NT2/D1 (cell line): ENCODE data around the gene SLC8B1.

ENCODE experiments used
- DNase-seq: peaks from one replicate; pipeline ENCODE4 v3.0.0-alpha.2; 2011; ENCODE audit warnings: low read depth, low spot score
- H3K27me3 ChIP-seq: 2 replicates; pipeline ENCODE4 v1.6.0; 2011; ENCODE audit warnings: mild to moderate bottlenecking; ENCODE audit not compliant: insufficient read length, insufficient read depth
- H3K36me3 ChIP-seq: 2 replicates; pipeline ENCODE4 v1.6.1; 2011; ENCODE audit warnings: mild to moderate bottlenecking, low read length, mixed read lengths; ENCODE audit not compliant: insufficient read depth, insufficient read length
- H3K4me1 ChIP-seq: 2 replicates; pipeline ENCODE4 v1.5.1; 2011; ENCODE audit not compliant: insufficient read depth, insufficient read length
- H3K4me3 ChIP-seq: 2 replicates; pipeline ENCODE4 v1.5.1; 2011; ENCODE audit warnings: low read depth; ENCODE audit not compliant: insufficient read length
- H3K9ac ChIP-seq: 2 replicates; pipeline ENCODE4 v1.6.0; 2011; ENCODE audit warnings: low read depth; ENCODE audit not compliant: insufficient read length
- H3K9me3 ChIP-seq: 2 replicates; pipeline ENCODE4 v1.5.1; 2011; ENCODE audit warnings: mild to moderate bottlenecking, low read length; ENCODE audit not compliant: insufficient read depth
- SUZ12 ChIP-seq: IDR thresholded peaks from 2 replicates; pipeline ENCODE4 v1.6.1; 2011; ENCODE audit not compliant: insufficient read length, insufficient read depth; ENCODE audit errors: extremely low read depth
- YY1 ChIP-seq: IDR thresholded peaks from 2 replicates; pipeline ENCODE4 v1.6.1; 2011; ENCODE audit not compliant: insufficient read length, insufficient read depth
- ZNF274 ChIP-seq: IDR thresholded peaks from 2 replicates; pipeline ENCODE4 v1.6.1; 2011; ENCODE audit warnings: mild to moderate bottlenecking, low read depth, low read length

The SLC8B1 gene

GRCh38 chr12:113302886-113303640 lies 31.8 kb downstream of the SLC8B1 start:
- peaks cover 9% of the 10 kb centered on the region; the same call in 1 of the 2 replicates for H3K9me3 ChIP-seq
- no peaks in the 10 kb centered on the region for H3K27me3 ChIP-seq
- DNase-seq, result peak; percentile 51
- H3K9ac ChIP-seq, result no peak overlapping the region
- no peak for TF ChIP-seq ZNF274
- TF ChIP-seq SUZ12, result no peak
- TF ChIP-seq YY1, result no peak
- H3K36me3 ChIP-seq, result peaks cover 40% of the 10 kb centered on the region
- no peak overlapping the region for H3K4me3 ChIP-seq
- peaks cover 36% of the 10 kb centered on the region for H3K4me1 ChIP-seq

- Histone ChIP-seq H3K9ac (no peak overlapping the region), H3K9me3 (peaks cover 9% of the 10 kb centered on the region; the same call in 1 of the 2 replicates), H3K27me3 (no peaks in the 10 kb centered on the region), H3K4me1 (peaks cover 39% of the 10 kb centered on the region), H3K36me3 (peaks cover 42% of the 10 kb centered on the region), H3K4me3 (no peak overlapping the region)
- DNase-seq, result no peak
- no peak for TF ChIP-seq ZNF274
- TF ChIP-seq SUZ12, result no peak
- TF ChIP-seq YY1, result no peak
Observed at GRCh38 chr12:113302466-113302865, 32.4 kb downstream of the SLC8B1 start.

GRCh38 chr12:113301811-113302210 lies 33.1 kb downstream of the SLC8B1 start:
- DNase-seq, result no peak
- TF ChIP-seq ZNF274 (no peak), SUZ12 (no peak), YY1 (no peak)
- peaks cover 46% of the 10 kb centered on the region for H3K4me1 ChIP-seq
- peaks cover 9% of the 10 kb centered on the region; the same call in 1 of the 2 replicates for H3K9me3 ChIP-seq
- no peak overlapping the region for H3K4me3 ChIP-seq
- H3K27me3 ChIP-seq, result no peaks in the 10 kb centered on the region
- no peak overlapping the region for H3K9ac ChIP-seq
- H3K36me3 ChIP-seq, result peaks cover 44% of the 10 kb centered on the region

- peaks cover 9% of the 10 kb centered on the region; the same call in 1 of the 2 replicates for H3K9me3 ChIP-seq
- peak; percentile 73 for DNase-seq
- H3K4me3 ChIP-seq, result no peak overlapping the region
- H3K36me3 ChIP-seq, result peaks cover 48% of the 10 kb centered on the region
- no peak for TF ChIP-seq ZNF274
- TF ChIP-seq YY1, result no peak
- no peak for TF ChIP-seq SUZ12
- peaks cover 44% of the 10 kb centered on the region for H3K4me1 ChIP-seq
- peak overlapping the region; percentile 67 for H3K9ac ChIP-seq
- no peaks in the 10 kb centered on the region for H3K27me3 ChIP-seq
Observed at GRCh38 chr12:113299619-113300237, 35.2 kb downstream of the SLC8B1 start.

- Histone ChIP-seq H3K9ac (peak overlapping the region; percentile 67), H3K36me3 (peaks cover 55% of the 10 kb centered on the region), H3K27me3 (no peaks in the 10 kb centered on the region), H3K4me3 (no peak overlapping the region), H3K4me1 (peaks cover 43% of the 10 kb centered on the region), H3K9me3 (peaks cover 9% of the 10 kb centered on the region; the same call in 1 of the 2 replicates)
- TF ChIP-seq YY1, result no peak
- TF ChIP-seq ZNF274, result no peak
- TF ChIP-seq SUZ12, result no peak
- DNase-seq, result no peak
Observed at GRCh38 chr12:113298861-113299545, 35.9 kb downstream of the SLC8B1 start.

GRCh38 chr12:113298472-113298817 lies 36.5 kb downstream of the SLC8B1 start:
- no peaks in the 10 kb centered on the region for H3K27me3 ChIP-seq
- H3K36me3 ChIP-seq, result peaks cover 60% of the 10 kb centered on the region
- H3K9ac ChIP-seq, result no peak overlapping the region
- no peak for DNase-seq
- peaks cover 9% of the 10 kb centered on the region; the same call in 1 of the 2 replicates for H3K9me3 ChIP-seq
- no peak for TF ChIP-seq SUZ12
- TF ChIP-seq ZNF274, result no peak
- no peak for TF ChIP-seq YY1
- H3K4me1 ChIP-seq, result peaks cover 40% of the 10 kb centered on the region
- no peak overlapping the region for H3K4me3 ChIP-seq

GRCh38 chr12:113297621-113298471 lies 37.1 kb downstream of the SLC8B1 start:
- no peak overlapping the region for H3K9ac ChIP-seq
- H3K36me3 ChIP-seq, result peaks cover 66% of the 10 kb centered on the region
- TF ChIP-seq SUZ12 (no peak), ZNF274 (no peak), YY1 (no peak)
- no peaks in the 10 kb centered on the region for H3K27me3 ChIP-seq
- DNase-seq, result no peak
- H3K4me1 ChIP-seq, result peaks cover 37% of the 10 kb centered on the region
- no peak overlapping the region for H3K4me3 ChIP-seq
- H3K9me3 ChIP-seq, result peaks cover 9% of the 10 kb centered on the region; the same call in 1 of the 2 replicates
